Measurements from ENCODE around the gene EFCAB7.

The EFCAB7 gene

DNA sequence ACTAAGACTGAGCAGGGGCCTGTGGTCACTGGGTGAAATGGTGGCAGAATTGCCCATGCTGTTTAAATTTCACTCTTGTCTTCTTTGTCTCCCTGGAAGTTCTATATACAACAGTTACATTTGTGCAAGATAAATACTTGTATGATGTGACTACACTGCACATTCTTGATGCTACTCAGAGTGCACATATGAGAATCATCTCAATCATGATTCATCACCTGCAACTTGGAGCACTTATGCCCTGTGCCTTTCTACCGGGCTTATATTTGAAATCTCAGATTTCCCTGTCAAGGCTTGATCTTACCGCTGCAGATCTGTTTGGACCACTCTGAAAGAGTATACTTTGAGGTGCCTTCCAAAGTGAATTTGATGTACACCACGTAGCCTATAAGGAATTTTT is 80.5 kb downstream of the EFCAB7 start:
- DNase-seq, result no peak

DNA sequence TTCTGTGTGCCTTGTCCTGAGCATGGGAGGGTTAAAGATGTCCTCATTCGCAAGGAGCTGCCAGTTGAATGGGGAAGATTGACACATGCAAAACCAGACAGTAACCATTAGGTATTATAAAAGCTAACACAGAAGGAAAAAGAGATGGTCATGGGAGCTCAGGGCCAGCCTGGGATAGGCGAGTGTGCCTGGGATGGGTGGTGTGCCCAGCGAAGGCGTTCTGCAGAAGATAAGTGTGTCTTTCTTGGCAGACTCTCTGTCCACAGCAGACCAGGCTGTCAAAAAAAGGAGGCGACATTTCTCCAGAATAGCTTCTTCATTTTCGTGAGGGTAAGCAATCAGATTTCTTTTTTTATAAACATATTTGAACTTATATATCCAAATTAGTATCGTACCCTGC is 84.0 kb downstream of the EFCAB7 start:
- no peak for DNase-seq

DNA sequence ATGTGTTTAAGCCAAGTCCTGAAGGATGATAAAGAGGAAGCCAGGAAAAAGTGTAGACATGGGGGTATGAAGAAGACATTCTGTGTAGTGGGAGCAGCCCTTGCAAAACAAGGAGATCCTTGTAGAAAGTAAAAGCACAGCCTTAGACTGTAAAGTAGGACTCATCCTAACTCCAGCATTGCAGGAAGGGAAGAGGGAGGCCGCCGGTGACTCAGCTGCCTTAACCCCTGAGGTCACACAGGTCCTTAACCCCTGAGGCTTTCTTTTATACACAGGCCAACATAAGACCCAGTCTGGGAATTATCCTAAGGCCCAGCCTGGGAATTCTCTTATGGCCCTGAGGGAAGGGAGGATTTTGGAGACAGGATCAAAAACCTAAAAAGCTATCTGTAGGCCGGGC is 87.9 kb downstream of the EFCAB7 start:
- no peak for DNase-seq

DNA sequence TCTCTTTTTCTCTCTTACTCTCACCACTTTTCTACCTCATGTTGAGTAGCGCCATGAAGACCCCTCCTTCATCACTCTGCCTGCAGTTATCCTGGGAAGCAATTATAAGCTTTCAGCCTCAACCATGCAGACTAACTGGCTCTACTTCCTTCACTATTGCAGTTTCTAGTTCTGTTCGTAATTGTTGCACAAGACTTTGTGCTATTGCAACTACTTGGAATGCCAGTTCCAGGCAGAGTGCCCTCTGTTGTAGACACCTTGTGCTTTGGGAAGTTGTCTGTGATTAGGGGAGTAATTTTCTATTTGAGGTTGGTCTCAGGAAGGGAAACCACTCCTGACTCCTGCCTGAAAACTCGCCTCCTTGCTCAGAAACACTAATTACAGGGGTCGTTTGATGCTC is 89.2 kb downstream of the EFCAB7 start:
- DNase-seq, result no peak

- no peak for DNase-seq
Observed at GRCh38 chr1:63612971-63613370, 89.6 kb downstream of the EFCAB7 start.

- no peak for DNase-seq
Observed at GRCh38 chr1:63615768-63616420, 92.6 kb downstream of the EFCAB7 start.

GRCh38 chr1:63617450-63617849 is 94.1 kb downstream of the EFCAB7 start:
- DNase-seq, result no peak

- DNase-seq, result no peak
Observed at GRCh38 chr1:63618011-63618410, 94.7 kb downstream of the EFCAB7 start.

DNA sequence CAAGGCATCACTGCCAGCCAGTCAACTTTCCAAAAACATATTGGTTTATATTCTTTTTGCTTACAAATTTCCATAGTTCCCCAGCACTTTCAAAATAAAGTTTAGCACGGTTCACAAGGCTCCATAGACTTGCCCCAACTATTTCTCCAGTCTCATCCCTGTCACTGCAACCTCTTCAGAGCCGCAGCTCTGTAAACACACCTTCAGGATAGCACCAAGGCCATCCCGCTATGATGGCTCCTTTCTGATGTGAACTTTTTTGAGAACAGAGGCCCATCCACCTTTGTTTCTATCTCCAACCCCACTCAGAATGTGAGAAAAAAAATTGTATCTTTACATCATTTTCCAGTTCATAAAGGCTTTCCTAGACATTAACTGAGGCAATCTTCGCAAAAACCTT is 96.2 kb downstream of the EFCAB7 start:
- no peak for DNase-seq

GRCh38 chr1:63620671-63621070 is 97.3 kb downstream of the EFCAB7 start:
- no peak for DNase-seq

DNA sequence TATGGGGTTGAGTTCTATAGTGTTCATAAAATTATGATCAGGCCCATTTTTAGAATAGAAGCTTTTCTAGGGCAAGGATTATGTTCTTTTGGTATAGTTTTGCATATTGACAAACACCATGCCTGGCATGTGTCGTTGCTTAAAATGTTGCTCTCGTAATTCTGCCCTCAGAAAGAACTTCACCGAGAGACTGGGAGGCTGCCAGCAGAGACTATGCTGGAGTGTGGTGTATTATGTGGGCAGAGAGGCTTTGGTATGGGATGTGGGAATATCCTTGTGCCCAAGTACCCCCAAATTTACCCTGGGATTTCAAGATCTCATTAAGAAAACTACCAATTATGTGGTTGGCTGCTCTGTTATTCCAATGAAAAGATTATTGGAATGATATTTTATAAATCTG is 97.8 kb downstream of the EFCAB7 start:
- no peak for DNase-seq

GRCh38 chr1:63621698-63622097 is 98.4 kb downstream of the EFCAB7 start:
- no peak for DNase-seq
